Keratinocyte (primary cell): ENCODE data around the gene NOTCH3. TPM values are rescaled to one million over a fixed set of nuclear protein-coding genes. Genes with fewer than 3 reads are reported as not detected.

Experiments
- DNase-seq: peaks from one replicate; pipeline ENCODE4 v3.0.0-alpha.2; 2011; ENCODE audit warnings: low read depth, missing footprints, low spot score
- FAIRE-seq: peaks from 2 replicates; lab custom pipeline; 2011; peaks lifted over from hg19 to GRCh38; lab: Jason Lieb, UNC
- H2AFZ ChIP-seq: 2 replicates; pipeline ENCODE4 v1.6.0; 2012; ENCODE audit warnings: low read length, control low read depth, inconsistent platforms; ENCODE audit not compliant: control insufficient read depth
- H3K27ac ChIP-seq: 2 replicates; pipeline ENCODE4 v1.5.1; 2011; ENCODE audit warnings: low read length; ENCODE audit not compliant: control insufficient read depth, insufficient read depth
- H3K27me3 ChIP-seq: 3 replicates; pipeline ENCODE4 v1.6.0; 2011; ENCODE audit warnings: low read length; ENCODE audit not compliant: control insufficient read depth, insufficient read depth; ENCODE audit errors: extremely low read depth
- H3K36me3 ChIP-seq, 2 experiments: 2 replicates in 1 of 2; 3 replicates in 1 of 2; pipeline ENCODE4 v1.5.1; 2011; ENCODE audit warnings: low read length in 2 of 2, mild to moderate bottlenecking in 1 of 2; ENCODE audit not compliant: control insufficient read depth in 2 of 2, insufficient read depth in 2 of 2; ENCODE audit errors: extremely low read depth in 1 of 2
- H3K4me1 ChIP-seq: 3 replicates; pipeline ENCODE4 v1.5.1; 2011; ENCODE audit warnings: low read length; ENCODE audit not compliant: control insufficient read depth, insufficient read depth; ENCODE audit errors: extremely low read depth
- H3K4me2 ChIP-seq: 3 replicates; pipeline ENCODE4 v1.6.0; 2011; ENCODE audit warnings: low read depth, low read length; ENCODE audit not compliant: control insufficient read depth, insufficient read depth; ENCODE audit errors: extremely low read depth
- H3K4me3 ChIP-seq, 3 experiments: fragments of 200-600 bp in 1 of 3; sonication (generic) in 1 of 3; 2 replicates in 2 of 3; 3 replicates in 1 of 3; pipeline ENCODE4 v1.5.1; 2011 to 2016; ENCODE audit warnings: low read length in 3 of 3, mild to moderate bottlenecking in 3 of 3, control low read depth in 2 of 3, inconsistent platforms in 1 of 3, low read depth in 1 of 3, mixed read lengths in 1 of 3, mixed run types in 1 of 3, moderate library complexity in 1 of 3; ENCODE audit not compliant: control insufficient read depth in 2 of 3, insufficient read depth in 2 of 3; ENCODE audit errors: extremely low read depth in 1 of 3
- H3K79me2 ChIP-seq: 2 replicates; pipeline ENCODE4 v1.6.0; 2012; ENCODE audit warnings: low read length; ENCODE audit not compliant: control insufficient read depth, insufficient read depth
- H3K9ac ChIP-seq: 3 replicates; pipeline ENCODE4 v1.6.0; 2011; ENCODE audit warnings: low read length; ENCODE audit not compliant: control insufficient read depth, insufficient read depth; ENCODE audit errors: extremely low read depth
- H3K9me1 ChIP-seq: 3 replicates; pipeline ENCODE4 v1.6.0; 2011; ENCODE audit warnings: low read length; ENCODE audit not compliant: control insufficient read depth, insufficient read depth; ENCODE audit errors: extremely low read depth
- H3K9me3 ChIP-seq: 2 replicates; pipeline ENCODE4 v1.5.1; 2012; ENCODE audit warnings: low read depth, low read length; ENCODE audit not compliant: control insufficient read depth
- H4K20me1 ChIP-seq: 3 replicates; pipeline ENCODE4 v1.6.0; 2011; ENCODE audit warnings: low read length; ENCODE audit not compliant: control insufficient read depth, insufficient read depth; ENCODE audit errors: extremely low read depth
- CTCF ChIP-seq, 3 experiments: IDR thresholded peaks in 1 of 3; conservative IDR thresholded peaks in 1 of 3; optimal IDR thresholded peaks in 1 of 3; 2 replicates in 2 of 3; 3 replicates in 1 of 3; pipeline versions ENCODE3 to v1.5.1; 2011; ENCODE audit warnings: low read length in 3 of 3, mild to moderate bottlenecking in 3 of 3, moderate library complexity in 2 of 3, control low read depth in 1 of 3, inconsistent platforms in 1 of 3; ENCODE audit not compliant: insufficient read depth in 2 of 3; ENCODE audit errors: extremely low read depth in 1 of 3
- EZH2 ChIP-seq: IDR thresholded peaks from one replicate; pipeline ENCODE4 v1.6.1; 2012; ENCODE audit warnings: inconsistent platforms, mild to moderate bottlenecking, low read length, moderate library complexity
- dilution Hi-C: fragments of 300-500 bp; cut with MboI; formaldehyde crosslinking; loops from one replicate; pipeline ENCODE4 v1.7.0; 2020; ENCODE audit warnings: low sequenced_read_pairs; ENCODE audit not compliant: extremely low pct_ligation_motif_present
- polyA plus RNA-seq, 5 experiments: library from polyadenylated mRNA; depleted of rRNA in 3 of 5; stranded (reverse) in 3 of 5; stranded (forward) in 1 of 5; unstranded in 1 of 5; fragments of >200 nt; gene quantifications; 1 replicate in 1 of 5; 2 replicates in 3 of 5; 3 replicates in 1 of 5; pipeline versions ENCODE4 v1.2.1 to v1.2.3, GENCODE V29; 2011 to 2012; ENCODE audit warnings: missing spikeins in 2 of 5, low read depth in 1 of 5, low replicate concordance in 1 of 5

The NOTCH3 gene
- polyA plus RNA-seq, 1 donor (not counting 4 experiments of a cell fraction or from before 2014, with no cell fraction given): 4.1 TPM

- Histone ChIP-seq H3K4me2 (no peak overlapping the region), H3K4me3 (no peak overlapping the region)
- dilution Hi-C loops: no loop called here
Measured at GRCh38 chr19:15225760-15226159, 25.0 kb upstream of the NOTCH3 start.

GRCh38 chr19:15223649-15224361 is 23.0 kb upstream of the NOTCH3 start:
- Histone ChIP-seq H3K4me3 (peak overlapping the region; percentile 37 to 68 (median 65)), H3K79me2 (no peaks in the 10 kb centered on the region), H3K4me1 (peaks cover 12% of the 10 kb centered on the region), H4K20me1 (no peaks in the 10 kb centered on the region), H2AFZ (peak overlapping the region; percentile 78), H3K27ac (no peak overlapping the region), H3K9ac (peak overlapping the region; percentile 41), H3K9me1 (no peaks in the 10 kb centered on the region), H3K4me2 (peak overlapping the region; percentile 80), H3K9me3 (no peaks in the 10 kb centered on the region), H3K27me3 (no peaks in the 10 kb centered on the region), H3K36me3 (no peaks in the 10 kb centered on the region)
- FAIRE-seq: no peak
- TF ChIP-seq CTCF (optimal IDR thresholded peaks at IDR 0.05 in 1 of 3, IDR thresholded peaks at IDR 0.05 in 1 of 3, conservative IDR thresholded peaks at IDR 0.05 in 1 of 3; ENCODE audit: extremely low read depth in 1 of 3, insufficient read depth in 2 of 3, low read length in 3 of 3): no peak
- TF ChIP-seq EZH2: no peak
- dilution Hi-C loops: no loop called here
- DNase-seq: no peak

More at GRCh38 chr19:15225760-15226159, 25.0 kb upstream of the NOTCH3 start:
- H3K9me1 ChIP-seq: no peaks in the 10 kb centered on the region
- peaks cover 1% of the 10 kb centered on the region for H3K27me3 ChIP-seq
- no peak overlapping the region for H3K9ac ChIP-seq
- H2AFZ ChIP-seq: no peak overlapping the region
- no peaks in the 10 kb centered on the region for H3K79me2 ChIP-seq
- H3K4me1 ChIP-seq: peaks cover 12% of the 10 kb centered on the region
- no peak for TF ChIP-seq CTCF (optimal IDR thresholded peaks at IDR 0.05 in 1 of 3, IDR thresholded peaks at IDR 0.05 in 1 of 3, conservative IDR thresholded peaks at IDR 0.05 in 1 of 3; ENCODE audit: extremely low read depth in 1 of 3, insufficient read depth in 2 of 3, low read length in 3 of 3)
- TF ChIP-seq EZH2: no peak
- H3K36me3 ChIP-seq: no peaks in the 10 kb centered on the region
- no peaks in the 10 kb centered on the region for H3K9me3 ChIP-seq
- no peak overlapping the region for H3K27ac ChIP-seq
- no peak for FAIRE-seq
- no peaks in the 10 kb centered on the region for H4K20me1 ChIP-seq
- no peak for DNase-seq
